HEK293 (cell line): ENCODE results near the gene PTPN4.

ENCODE experiments used
- CTCF ChIA-PET: fragments of 350-600 bp; formaldehyde crosslinking; extraction: SDS; loops from one replicate; lab custom pipeline; 2021; ENCODE audit warnings: antibody characterized with exemption; lab: Yijun Ruan, JAX
- POLR2A ChIA-PET: fragments of 300-600 bp; formaldehyde crosslinking; extraction: SDS; loops from one replicate; lab custom pipeline; 2020; ENCODE audit warnings: antibody characterized with exemption, inconsistent platforms; lab: Yijun Ruan, JAX
- H3K27ac ChIP-seq: fragments of 200-500 bp; sonication (Bioruptor generic); 2 replicates; pipeline ENCODE4 v1.5.1; 2014; ENCODE audit warnings: low read depth, low read length, control low read depth, inconsistent platforms; ENCODE audit errors: extremely low read depth
- H3K36me3 ChIP-seq, 2 experiments: fragments of 200-500 bp in 1 of 2; sonication (Bioruptor generic) in 1 of 2; 1 replicate in 1 of 2; 2 replicates in 1 of 2; pipeline ENCODE4 v1.5.1; 2014 to 2017; ENCODE audit warnings: inconsistent platforms in 2 of 2, low read length in 2 of 2; ENCODE audit not compliant: control insufficient read depth in 2 of 2, insufficient read depth in 1 of 2
- H3K4me1 ChIP-seq: fragments of 200-500 bp; sonication (Bioruptor generic); 2 replicates; pipeline ENCODE4 v1.5.1; 2014; ENCODE audit warnings: mild to moderate bottlenecking, low read length, inconsistent platforms; ENCODE audit not compliant: control insufficient read depth, insufficient read depth
- H3K4me3 ChIP-seq: 2 replicates; pipeline ENCODE4 v1.5.1; 2011; ENCODE audit warnings: low read depth, mild to moderate bottlenecking, control low read depth, low read length, moderate library complexity
- H3K9me3 ChIP-seq: fragments of 200-500 bp; sonication (Bioruptor generic); 2 replicates; pipeline ENCODE4 v1.5.1; 2014; ENCODE audit warnings: low read depth, low read length, inconsistent platforms; ENCODE audit not compliant: control insufficient read depth, insufficient read depth
- BCL11A ChIP-seq: fragments of 450-650 bp; formaldehyde crosslinking; IDR thresholded peaks from 2 replicates; pipeline ENCODE4 v1.5.1; 2016; ENCODE audit warnings: low read depth, missing biosample characterization, missing genetic modification characterization
- GLI2 ChIP-seq: fragments of 450-650 bp; formaldehyde crosslinking; IDR thresholded peaks from 2 replicates; pipeline ENCODE4; 2017; ENCODE audit warnings: missing biosample characterization, missing genetic modification characterization, low read depth, borderline replicate concordance
- HIC1 ChIP-seq: fragments of 450-650 bp; formaldehyde crosslinking; IDR thresholded peaks from 2 replicates; pipeline ENCODE4 v1.5.1; 2016; ENCODE audit warnings: missing biosample characterization, missing genetic modification characterization
- HOXD13 ChIP-seq: sonication (generic); formaldehyde crosslinking; IDR thresholded peaks from 2 replicates; pipeline ENCODE4 v1.8.0; 2022; ENCODE audit warnings: missing genetic modification reagents, borderline replicate concordance
- MYNN ChIP-seq: fragments of 450-650 bp; formaldehyde crosslinking; IDR thresholded peaks from 2 replicates; pipeline ENCODE4 v1.5.1; 2016; ENCODE audit warnings: missing biosample characterization, missing genetic modification characterization, borderline replicate concordance
- SCRT2 ChIP-seq: fragments of 450-650 bp; formaldehyde crosslinking; IDR thresholded peaks from 2 replicates; pipeline ENCODE4 v1.5.1; 2016; ENCODE audit warnings: missing biosample characterization, missing genetic modification characterization
- ZBTB1 ChIP-seq: fragments of 450-650 bp; formaldehyde crosslinking; IDR thresholded peaks from 2 replicates; pipeline ENCODE4 v1.5.1; 2016; ENCODE audit warnings: missing biosample characterization, missing genetic modification characterization
- ZBTB11 ChIP-seq: fragments of 450-650 bp; formaldehyde crosslinking; conservative IDR thresholded peaks from 2 replicates; pipeline ENCODE4 v1.5.1; 2016; ENCODE audit warnings: low read depth, missing biosample characterization, missing genetic modification characterization
- ZBTB17 ChIP-seq: fragments of 450-650 bp; formaldehyde crosslinking; IDR thresholded peaks from 2 replicates; pipeline ENCODE4 v1.5.1; 2016; ENCODE audit warnings: missing biosample characterization, missing genetic modification characterization
- ZBTB20 ChIP-seq: fragments of 450-650 bp; formaldehyde crosslinking; IDR thresholded peaks from 2 replicates; pipeline ENCODE4 v1.5.1; 2016; ENCODE audit warnings: missing biosample characterization, missing genetic modification characterization
- ZIC2 ChIP-seq: fragments of 450-650 bp; formaldehyde crosslinking; IDR thresholded peaks from 2 replicates; pipeline ENCODE4 v1.5.1; 2016; ENCODE audit warnings: missing biosample characterization, missing genetic modification characterization
- ZNF121 ChIP-seq: fragments of 450-650 bp; formaldehyde crosslinking; IDR thresholded peaks from 2 replicates; pipeline ENCODE4 v1.5.1; 2016; ENCODE audit warnings: missing biosample characterization, missing genetic modification characterization
- ZNF211 ChIP-seq: fragments of 450-650 bp; formaldehyde crosslinking; IDR thresholded peaks from 2 replicates; pipeline ENCODE4 v1.5.1; 2016; ENCODE audit warnings: low read depth, missing biosample characterization, missing genetic modification characterization
- ZNF23 ChIP-seq: fragments of 450-650 bp; formaldehyde crosslinking; IDR thresholded peaks from 2 replicates; pipeline ENCODE4 v1.5.1; 2016; ENCODE audit warnings: missing biosample characterization, missing genetic modification characterization, borderline replicate concordance
- ZNF24 ChIP-seq: fragments of 450-650 bp; formaldehyde crosslinking; IDR thresholded peaks from 2 replicates; pipeline ENCODE4 v1.5.1; 2016; ENCODE audit warnings: missing biosample characterization, missing genetic modification characterization
- ZNF26 ChIP-seq: fragments of 450-650 bp; formaldehyde crosslinking; IDR thresholded peaks from 2 replicates; pipeline ENCODE4 v1.5.1; 2016; ENCODE audit warnings: missing biosample characterization, missing genetic modification characterization
- ZNF274 ChIP-seq, 2 experiments: fragments of 200-500 bp in 1 of 2; fragments of 450-650 bp in 1 of 2; sonication (Bioruptor generic) in 1 of 2; formaldehyde crosslinking in 1 of 2; IDR thresholded peaks; 2 replicates each; pipeline versions ENCODE4 v1.5.1 to v1.6.1; 2014 to 2016; ENCODE audit warnings: borderline replicate concordance in 1 of 2, inconsistent platforms in 1 of 2, low read length in 1 of 2, missing biosample characterization in 1 of 2, missing genetic modification characterization in 1 of 2
- ZNF362 ChIP-seq: fragments of 450-650 bp; formaldehyde crosslinking; IDR thresholded peaks from 2 replicates; pipeline ENCODE4 v1.5.1; 2016; ENCODE audit warnings: missing biosample characterization, missing genetic modification characterization
- ZNF423 ChIP-seq: fragments of 450-650 bp; formaldehyde crosslinking; IDR thresholded peaks from 2 replicates; pipeline ENCODE4 v1.5.1; 2016; ENCODE audit warnings: missing biosample characterization, missing genetic modification characterization
- ZNF433 ChIP-seq: fragments of 450-650 bp; formaldehyde crosslinking; IDR thresholded peaks from 2 replicates; pipeline ENCODE4 v1.5.1; 2016; ENCODE audit warnings: missing biosample characterization, missing genetic modification characterization, low read depth
- ZNF501 ChIP-seq: fragments of 450-650 bp; formaldehyde crosslinking; IDR thresholded peaks from 2 replicates; pipeline ENCODE4 v1.5.1; 2016; ENCODE audit warnings: missing biosample characterization, missing genetic modification characterization
- TF ChIP-seq, protein P1 (sequence below): fragments of 450-650 bp; formaldehyde crosslinking; IDR thresholded peaks from 2 replicates; pipeline ENCODE4 v1.5.1; 2017; ENCODE audit warnings: missing biosample characterization, missing genetic modification characterization
- TF ChIP-seq, protein P2 (sequence below): fragments of 450-650 bp; formaldehyde crosslinking; IDR thresholded peaks from 2 replicates; pipeline ENCODE4; 2016; ENCODE audit warnings: missing biosample characterization, missing genetic modification characterization

The PTPN4 gene

GRCh38 chr2:120012363-120012762 is 252.6 kb downstream of the PTPN4 start (continued):
- TF ChIP-seq BCL11A = no peak
- TF ChIP-seq ZNF211 (tag by site-specific recombination) = no peak
- no peak for TF ChIP-seq ZNF433
- no peak for TF ChIP-seq MYNN (tag by site-specific recombination)
- no peak for TF ChIP-seq ZNF23 (tag by site-specific recombination)
- TF ChIP-seq SCRT2 (tag by site-specific recombination) = peak; percentile 55
- TF ChIP-seq ZNF121 (tag by site-specific recombination) = no peak
- no peak for TF ChIP-seq ZBTB11 (tag by site-specific recombination)
- TF ChIP-seq ZBTB17 (tag by site-specific recombination) = peak; percentile 84
- TF ChIP-seq HIC1 (tag by site-specific recombination) = no peak

DNA sequence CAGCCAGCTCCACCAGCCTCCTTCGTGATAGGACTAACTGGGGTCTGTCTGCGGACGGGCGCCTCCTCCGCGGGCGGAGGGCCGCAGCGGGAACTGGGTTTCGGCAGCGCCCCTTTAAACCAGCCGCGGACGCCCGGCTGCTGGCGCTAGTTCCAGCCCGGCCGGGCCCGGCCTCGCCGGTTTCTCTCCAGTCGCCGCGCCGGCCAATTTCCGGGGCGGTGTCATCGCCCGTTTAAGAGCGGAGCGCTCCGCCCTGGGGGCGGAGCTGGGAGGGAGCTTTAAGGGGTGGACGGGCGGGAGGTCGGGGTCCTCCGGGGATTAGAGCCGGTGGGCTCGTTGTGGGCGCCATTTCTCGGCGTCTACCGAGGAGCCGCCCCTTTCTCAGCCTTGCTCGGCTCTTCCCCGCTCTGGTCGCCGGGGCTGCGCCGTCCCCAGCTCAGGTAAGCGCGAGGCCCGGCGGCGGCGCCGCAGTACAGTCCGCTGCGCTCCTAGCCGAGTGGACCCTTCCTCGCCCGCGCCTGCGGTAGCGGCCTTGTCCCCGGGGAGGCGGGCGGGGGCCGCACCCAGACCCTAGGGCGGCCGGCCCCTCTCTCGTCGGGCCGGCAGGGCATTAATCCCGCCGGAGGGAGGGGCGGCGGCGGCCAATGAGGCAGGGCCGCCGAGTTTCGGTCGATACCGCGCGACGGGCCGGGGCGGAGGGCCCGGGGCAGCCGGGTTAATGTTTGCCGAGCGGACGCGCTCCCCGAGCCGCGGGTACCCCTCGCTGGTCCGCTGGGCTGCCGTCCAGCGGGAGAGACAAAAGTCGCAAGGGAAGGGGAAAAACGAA is 253.3 kb downstream of the PTPN4 start, which contains the start of gene EPB41L5:
EPB41L5 (plus strand) TSS at position 307 of the 826 bp plus-strand sequence. CDS start 6,008 bp downstream, outside the sequence.
- Histone ChIP-seq H3K27ac (peak within 1 kb of the TSS; percentile 78), H3K36me3 (no peaks in the 10 kb centered on the region), H3K9me3 (no peaks in the 10 kb centered on the region), H3K4me3 (peak within 1 kb of the TSS; percentile 81), H3K4me1 (no peaks in the 10 kb centered on the region)
- ChIA-PET POLR2A (interaction anchor here (0.5 to 1.9 kb wide), 16 partner anchors 9 to 301 kb away, joined by 3 to 8 read pairs (median 3); partner anchors contain the start of genes PTPN4 and RALB), CTCF (interaction anchor here (0.7 to 1.3 kb wide), 5 partner anchors 158 to 260 kb away, joined by 3 to 5 read pairs (median 5); partner anchors contain the start of gene PTPN4)
- no peak for TF ChIP-seq ZNF24
- TF ChIP-seq, protein P1, sequence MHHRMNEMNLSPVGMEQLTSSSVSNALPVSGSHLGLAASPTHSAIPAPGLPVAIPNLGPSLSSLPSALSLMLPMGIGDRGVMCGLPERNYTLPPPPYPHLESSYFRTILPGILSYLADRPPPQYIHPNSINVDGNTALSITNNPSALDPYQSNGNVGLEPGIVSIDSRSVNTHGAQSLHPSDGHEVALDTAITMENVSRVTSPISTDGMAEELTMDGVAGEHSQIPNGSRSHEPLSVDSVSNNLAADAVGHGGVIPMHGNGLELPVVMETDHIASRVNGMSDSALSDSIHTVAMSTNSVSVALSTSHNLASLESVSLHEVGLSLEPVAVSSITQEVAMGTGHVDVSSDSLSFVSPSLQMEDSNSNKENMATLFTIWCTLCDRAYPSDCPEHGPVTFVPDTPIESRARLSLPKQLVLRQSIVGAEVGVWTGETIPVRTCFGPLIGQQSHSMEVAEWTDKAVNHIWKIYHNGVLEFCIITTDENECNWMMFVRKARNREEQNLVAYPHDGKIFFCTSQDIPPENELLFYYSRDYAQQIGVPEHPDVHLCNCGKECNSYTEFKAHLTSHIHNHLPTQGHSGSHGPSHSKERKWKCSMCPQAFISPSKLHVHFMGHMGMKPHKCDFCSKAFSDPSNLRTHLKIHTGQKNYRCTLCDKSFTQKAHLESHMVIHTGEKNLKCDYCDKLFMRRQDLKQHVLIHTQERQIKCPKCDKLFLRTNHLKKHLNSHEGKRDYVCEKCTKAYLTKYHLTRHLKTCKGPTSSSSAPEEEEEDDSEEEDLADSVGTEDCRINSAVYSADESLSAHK (tag by site-specific recombination) = no peak
- no peak for TF ChIP-seq MYNN (tag by site-specific recombination)
- TF ChIP-seq GLI2 (tag by site-specific recombination) = no peak
- 0 out of 2 replicates have a peak, but pooled peaks have one; percentile 53 for TF ChIP-seq ZNF423
- TF ChIP-seq ZNF26 (tag by site-specific recombination) = no peak
- TF ChIP-seq ZBTB1 = no peak
- peak; percentile 70; the same call in 1 of the 2 replicates for TF ChIP-seq ZBTB20 (tag by site-specific recombination)
- TF ChIP-seq ZIC2 (tag by site-specific recombination) = peak; percentile 13; the same call in 1 of the 2 replicates
- TF ChIP-seq ZNF501 (tag by site-specific recombination) = 0 out of 2 replicates have a peak, but pooled peaks have one; percentile 31
- TF ChIP-seq, protein P2, sequence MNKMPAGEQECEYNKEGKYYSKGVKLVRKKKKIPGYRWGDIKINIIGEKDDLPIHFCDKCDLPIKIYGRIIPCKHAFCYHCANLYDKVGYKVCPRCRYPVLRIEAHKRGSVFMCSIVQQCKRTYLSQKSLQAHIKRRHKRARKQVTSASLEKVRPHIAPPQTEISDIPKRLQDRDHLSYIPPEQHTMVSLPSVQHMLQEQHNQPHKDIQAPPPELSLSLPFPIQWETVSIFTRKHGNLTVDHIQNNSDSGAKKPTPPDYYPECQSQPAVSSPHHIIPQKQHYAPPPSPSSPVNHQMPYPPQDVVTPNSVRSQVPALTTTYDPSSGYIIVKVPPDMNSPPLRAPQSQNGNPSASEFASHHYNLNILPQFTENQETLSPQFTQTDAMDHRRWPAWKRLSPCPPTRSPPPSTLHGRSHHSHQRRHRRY (tag by site-specific recombination) = no peak
- no peak for TF ChIP-seq ZNF362 (tag by site-specific recombination)
- TF ChIP-seq HOXD13 (CRISPR knock-in tag) = no peak
- no peak for TF ChIP-seq ZNF274 (IDR thresholded peaks at IDR 0.05; ENCODE audit: low read length)
- no peak for TF ChIP-seq ZNF274 (tag by site-specific recombination; IDR thresholded peaks at IDR 0.05; ENCODE audit: borderline replicate concordance)
